ENCODE data around the gene OR11H7.
"Not testable (repeated sequence)": the region's sequence is repeated elsewhere in the genome, so short reads cannot be mapped to it uniquely, and the experiment has no call there.

Gene OR11H7

GRCh38 chr14:20228681-20229080 lies at the start of gene OR11H7:
Gene OR11H7 (plus strand): TSS chr14:20228981.
- no peak for DNase-seq (ENCODE audit: low spot score)

DNA sequence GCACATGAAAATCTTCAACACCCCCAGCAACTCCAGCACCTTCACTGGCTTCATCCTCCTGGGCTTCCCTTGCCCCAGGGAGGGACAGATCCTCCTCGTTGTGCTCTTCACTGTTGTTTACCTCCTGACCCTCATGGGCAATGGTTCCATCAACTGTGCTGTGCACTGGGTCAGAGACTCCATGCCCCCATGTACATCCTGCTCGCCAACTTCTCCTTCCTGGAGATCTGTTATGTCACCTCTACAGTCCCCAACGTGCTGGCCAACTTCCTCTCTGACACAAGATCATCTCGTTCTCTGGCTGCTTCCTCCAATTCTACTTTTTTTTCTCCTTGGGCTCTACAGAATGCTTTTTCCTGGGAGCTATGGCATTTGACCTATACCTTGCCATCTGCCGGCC lies 49.6 kb upstream of the OR11H7 start:
- no peak for DNase-seq (ENCODE audit: low spot score)

DNA sequence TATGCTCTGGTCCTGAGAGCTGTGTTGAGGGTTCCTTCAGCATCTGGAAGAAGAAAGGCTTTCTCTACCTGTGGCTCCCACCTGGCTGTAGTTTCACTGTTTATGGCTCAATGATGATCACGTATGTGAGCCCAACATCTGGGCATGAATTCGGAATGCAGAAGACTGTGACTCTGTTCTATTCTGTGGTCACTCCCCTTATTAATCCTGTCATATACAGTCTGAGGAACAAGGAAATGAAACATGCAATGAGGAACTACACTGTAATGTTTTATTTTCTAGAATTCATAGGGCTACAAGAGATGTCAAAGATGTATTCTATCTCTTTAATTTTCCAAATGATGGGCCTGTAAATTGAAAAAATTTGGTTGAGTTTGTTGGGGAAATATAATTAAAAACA lies 48.9 kb upstream of the OR11H7 start:
- DNase-seq (ENCODE audit: low spot score): no peak

DNA sequence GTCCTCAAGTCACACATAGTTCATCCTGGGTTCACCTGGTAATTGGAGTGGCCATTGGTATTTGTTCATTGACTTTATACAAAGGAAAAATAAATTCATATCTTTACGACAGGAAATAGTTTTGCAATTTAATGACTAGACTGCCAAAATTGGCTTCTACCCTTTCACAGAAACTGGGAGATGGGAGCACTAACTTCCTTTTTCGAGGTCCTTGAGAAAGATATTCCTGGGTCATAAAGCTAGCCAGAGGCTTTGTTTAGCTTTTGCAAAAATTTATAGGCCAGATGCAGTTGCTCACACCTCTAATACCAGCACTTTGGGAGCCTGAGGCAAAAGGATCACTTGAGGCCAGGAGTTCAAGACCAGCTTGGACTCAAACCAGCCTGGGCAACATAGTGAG lies 48.3 kb upstream of the OR11H7 start:
- DNase-seq (ENCODE audit: low spot score): no peak

DNA sequence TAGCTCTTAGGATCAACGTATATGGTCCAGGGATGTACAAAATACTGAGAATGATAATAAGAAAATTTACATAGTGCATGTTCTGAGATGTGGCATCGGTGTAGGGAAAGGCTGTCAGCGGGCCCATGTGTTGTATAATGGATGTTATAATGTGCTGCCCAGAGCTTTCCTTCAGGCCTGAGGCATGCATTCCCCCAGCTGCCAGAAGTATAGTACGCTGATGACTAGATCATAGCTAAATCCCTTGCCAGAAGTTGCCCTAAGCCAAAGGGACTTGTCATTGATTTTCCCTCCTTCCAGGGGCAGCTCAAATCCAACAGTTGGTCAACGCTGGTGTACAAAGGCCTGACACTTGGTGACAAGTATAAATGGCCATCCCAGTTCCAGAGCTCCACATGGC lies 44.6 kb upstream of the OR11H7 start:
- DNase-seq (ENCODE audit: low spot score): no peak

- DNase-seq (ENCODE audit: low spot score): no peak
Observed at GRCh38 chr14:20190596-20190995, 38.2 kb upstream of the OR11H7 start, which contains the start of gene OR11G2. Gene OR11G2 (plus strand): TSS chr14:20190896. CDS start chr14:20197438, 6,542 bp downstream.

- DNase-seq (ENCODE audit: low spot score): no peak
Observed at GRCh38 chr14:20191396-20191795, 37.4 kb upstream of the OR11H7 start.

DNA sequence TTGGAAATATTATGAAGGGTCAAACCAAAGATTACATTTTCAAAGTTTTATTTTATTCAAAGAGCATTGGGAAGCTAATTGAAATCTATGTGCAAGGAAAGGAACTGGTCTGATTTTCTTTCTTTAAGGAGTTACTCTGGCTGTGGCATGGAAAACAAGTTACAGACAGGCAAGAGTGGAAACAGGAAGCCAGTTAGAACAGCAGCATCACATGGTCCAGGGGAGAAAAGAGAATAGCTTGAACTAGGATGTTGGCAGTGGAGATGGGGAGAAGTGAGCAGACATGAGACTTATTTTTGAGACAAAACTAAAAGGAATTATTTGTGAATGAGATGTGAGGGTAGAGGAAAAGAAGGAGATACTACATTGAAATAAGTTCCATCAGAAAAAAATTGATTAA lies 34.7 kb upstream of the OR11H7 start:
- DNase-seq (ENCODE audit: low spot score): no peak

DNA sequence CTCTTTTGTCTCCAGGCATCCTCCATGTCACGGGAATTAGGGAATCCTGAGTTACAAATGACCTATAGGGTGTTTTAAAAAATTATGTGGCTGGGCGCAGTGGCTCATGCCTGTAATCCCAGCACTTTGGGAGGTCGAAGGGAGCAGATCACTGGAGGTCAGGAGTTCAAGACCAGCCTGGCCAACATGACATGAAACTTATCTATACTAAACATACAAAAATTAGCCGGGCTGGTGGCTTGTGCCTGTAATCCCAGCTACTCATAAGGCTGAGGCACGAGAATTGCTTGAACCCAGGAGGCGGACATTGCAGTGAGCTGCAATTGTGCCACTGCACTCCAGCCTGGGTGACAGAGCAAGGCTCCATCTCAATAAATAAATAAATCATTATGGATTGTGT lies 33.6 kb upstream of the OR11H7 start:
- not testable (repeated sequence) for DNase-seq (ENCODE audit: low spot score)

- DNase-seq (ENCODE audit: low spot score): no peak
Observed at GRCh38 chr14:20195911-20196310, 32.9 kb upstream of the OR11H7 start.

- DNase-seq (ENCODE audit: low spot score): no peak
Observed at GRCh38 chr14:20197459-20197858, 31.3 kb upstream of the OR11H7 start.

- DNase-seq (ENCODE audit: low spot score): no peak
Observed at GRCh38 chr14:20198991-20199390, 29.8 kb upstream of the OR11H7 start.

GRCh38 chr14:20204721-20205120 lies 24.1 kb upstream of the OR11H7 start:
- no peak for DNase-seq (ENCODE audit: low spot score)

- DNase-seq (ENCODE audit: low spot score): no peak
Observed at GRCh38 chr14:20209595-20209994, 19.2 kb upstream of the OR11H7 start.

GRCh38 chr14:20212406-20212805 lies 16.4 kb upstream of the OR11H7 start:
- DNase-seq (ENCODE audit: low spot score): not testable (repeated sequence)

GRCh38 chr14:20215196-20215595 lies 13.6 kb upstream of the OR11H7 start:
- no peak for DNase-seq (ENCODE audit: low spot score)

DNA sequence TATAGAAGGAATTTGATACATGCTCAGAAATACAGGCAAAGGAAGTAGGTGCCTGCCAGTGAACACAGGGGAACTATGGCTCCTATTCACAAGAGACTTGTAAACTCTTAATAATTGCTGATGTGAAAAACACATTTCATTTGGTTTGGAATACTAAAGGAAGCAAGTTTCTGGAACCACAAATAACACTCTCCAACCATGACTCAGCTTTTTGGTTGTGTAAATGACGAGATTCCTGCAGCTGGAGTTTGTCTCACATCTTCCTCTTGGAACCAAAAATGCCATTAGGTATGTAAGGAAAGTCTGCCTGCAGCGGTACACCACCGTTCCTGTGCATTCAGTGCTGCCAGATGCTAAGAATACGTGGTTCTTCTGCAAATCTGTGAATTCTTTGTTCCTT lies 9.7 kb upstream of the OR11H7 start:
- no peak for DNase-seq (ENCODE audit: low spot score)

GRCh38 chr14:20223410-20223809 lies 5.4 kb upstream of the OR11H7 start, which contains the start of gene OR11H6:
Gene OR11H6 (plus strand): TSS chr14:20223710. CDS start chr14:20223710, 0 bp downstream.
- no peak for DNase-seq (ENCODE audit: low spot score)

GRCh38 chr14:20235415-20235814 lies 6.6 kb downstream of the OR11H7 start:
- DNase-seq (ENCODE audit: low spot score): not testable (repeated sequence)

- peak; percentile 15 for DNase-seq (ENCODE audit: low spot score)
Observed at GRCh38 chr14:20247646-20248246, 19.0 kb downstream of the OR11H7 start.

- DNase-seq (ENCODE audit: low spot score): no peak
Observed at GRCh38 chr14:20262642-20263128, 33.9 kb downstream of the OR11H7 start.

DNA sequence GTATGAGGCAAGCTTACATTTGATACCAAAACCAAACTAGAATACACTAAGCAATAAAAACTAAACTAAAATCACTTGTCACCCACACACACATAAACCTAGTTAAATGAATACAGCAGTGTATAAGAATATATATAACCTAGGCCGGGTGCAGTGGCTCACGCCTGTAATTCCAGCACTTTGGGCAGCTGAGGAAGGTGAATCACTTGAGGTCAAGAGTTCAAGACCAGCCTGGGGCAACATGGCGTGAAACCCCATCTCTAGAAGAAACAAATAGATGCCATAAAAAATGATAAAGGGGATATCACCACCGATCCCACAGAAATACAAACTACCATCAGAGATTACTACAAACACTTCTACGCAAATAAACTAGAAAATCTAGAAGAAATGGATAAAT lies 35.6 kb downstream of the OR11H7 start:
- not testable (repeated sequence) for DNase-seq (ENCODE audit: low spot score)

- DNase-seq (ENCODE audit: low spot score): no peak
Observed at GRCh38 chr14:20274062-20274461, 45.3 kb downstream of the OR11H7 start.

- no peak for DNase-seq (ENCODE audit: low spot score)
Observed at GRCh38 chr14:20277409-20277808, 48.6 kb downstream of the OR11H7 start.
